Measurements from ENCODE around the gene CASS4. TPM values are rescaled to one million over a fixed set of nuclear protein-coding genes. Genes with fewer than 3 reads are reported as not detected.

CASS4 gene
- total RNA-seq, 1 donor from 2014 or later: 0.10 TPM

- no peak overlapping the region for H3K4me3 Mint-ChIP-seq (ENCODE audit: unreplicated experiment)
- no peaks in the 10 kb centered on the region for H3K27me3 Mint-ChIP-seq (ENCODE audit: low read depth)
- peaks cover 4% of the 10 kb centered on the region for H3K36me3 Mint-ChIP-seq (ENCODE audit: low read depth)
- TF ChIP-seq, protein P1, sequence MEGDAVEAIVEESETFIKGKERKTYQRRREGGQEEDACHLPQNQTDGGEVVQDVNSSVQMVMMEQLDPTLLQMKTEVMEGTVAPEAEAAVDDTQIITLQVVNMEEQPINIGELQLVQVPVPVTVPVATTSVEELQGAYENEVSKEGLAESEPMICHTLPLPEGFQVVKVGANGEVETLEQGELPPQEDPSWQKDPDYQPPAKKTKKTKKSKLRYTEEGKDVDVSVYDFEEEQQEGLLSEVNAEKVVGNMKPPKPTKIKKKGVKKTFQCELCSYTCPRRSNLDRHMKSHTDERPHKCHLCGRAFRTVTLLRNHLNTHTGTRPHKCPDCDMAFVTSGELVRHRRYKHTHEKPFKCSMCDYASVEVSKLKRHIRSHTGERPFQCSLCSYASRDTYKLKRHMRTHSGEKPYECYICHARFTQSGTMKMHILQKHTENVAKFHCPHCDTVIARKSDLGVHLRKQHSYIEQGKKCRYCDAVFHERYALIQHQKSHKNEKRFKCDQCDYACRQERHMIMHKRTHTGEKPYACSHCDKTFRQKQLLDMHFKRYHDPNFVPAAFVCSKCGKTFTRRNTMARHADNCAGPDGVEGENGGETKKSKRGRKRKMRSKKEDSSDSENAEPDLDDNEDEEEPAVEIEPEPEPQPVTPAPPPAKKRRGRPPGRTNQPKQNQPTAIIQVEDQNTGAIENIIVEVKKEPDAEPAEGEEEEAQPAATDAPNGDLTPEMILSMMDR (IDR thresholded peaks at IDR 0.05): no peak
- H3K9me3 Mint-ChIP-seq (ENCODE audit: low read depth): no peaks in the 10 kb centered on the region
- no peak overlapping the region for H3K27ac Mint-ChIP-seq (ENCODE audit: unreplicated experiment)
- DNase-seq (ENCODE audit: low spot score): no peak
- peaks cover 22% of the 10 kb centered on the region for H3K4me1 Mint-ChIP-seq (ENCODE audit: low read depth)
These were observed 33.7 kb upstream of the CASS4 start for GRCh38 chr20:56378386-56378785.

DNA sequence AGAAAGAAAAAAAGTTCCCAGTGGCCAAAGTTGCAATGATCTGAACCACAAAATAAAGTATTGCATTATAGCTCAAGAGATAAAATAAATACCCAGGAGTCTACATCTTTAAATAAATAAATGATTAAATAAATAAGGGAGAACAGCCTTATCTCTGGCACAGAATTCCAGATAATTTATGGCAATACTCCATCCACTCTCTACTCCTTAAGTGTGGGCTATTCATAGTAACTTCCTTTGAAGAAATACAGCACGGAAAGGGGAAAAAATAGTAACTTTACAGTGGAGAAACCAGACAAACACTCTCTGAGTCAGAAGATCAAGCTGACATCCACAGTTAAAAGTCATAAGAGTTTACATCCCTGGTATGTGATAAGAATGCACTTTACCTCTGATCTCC is 31.7 kb upstream of the CASS4 start:
- peaks cover 6% of the 10 kb centered on the region for H3K36me3 Mint-ChIP-seq (ENCODE audit: low read depth)
- peaks cover 29% of the 10 kb centered on the region for H3K4me1 Mint-ChIP-seq (ENCODE audit: low read depth)
- no peaks in the 10 kb centered on the region for H3K27me3 Mint-ChIP-seq (ENCODE audit: low read depth)
- H3K27ac Mint-ChIP-seq (ENCODE audit: unreplicated experiment): peak overlapping the region; percentile 71
- H3K9me3 Mint-ChIP-seq (ENCODE audit: low read depth): no peaks in the 10 kb centered on the region
- H3K4me3 Mint-ChIP-seq (ENCODE audit: unreplicated experiment): no peak overlapping the region
- TF ChIP-seq, protein P1 (IDR thresholded peaks at IDR 0.05): no peak
- DNase-seq (ENCODE audit: low spot score): no peak

- no peak overlapping the region for H3K27ac Mint-ChIP-seq (ENCODE audit: unreplicated experiment)
- no peak for DNase-seq (ENCODE audit: low spot score)
- no peak overlapping the region for H3K4me3 Mint-ChIP-seq (ENCODE audit: unreplicated experiment)
- TF ChIP-seq, protein P1 (IDR thresholded peaks at IDR 0.05): no peak
- no peaks in the 10 kb centered on the region for H3K27me3 Mint-ChIP-seq (ENCODE audit: low read depth)
- H3K9me3 Mint-ChIP-seq (ENCODE audit: low read depth): no peaks in the 10 kb centered on the region
- H3K36me3 Mint-ChIP-seq (ENCODE audit: low read depth): peaks cover 7% of the 10 kb centered on the region
- H3K4me1 Mint-ChIP-seq (ENCODE audit: low read depth): peaks cover 29% of the 10 kb centered on the region
These were observed 30.6 kb upstream of the CASS4 start for GRCh38 chr20:56381501-56381900.

DNA sequence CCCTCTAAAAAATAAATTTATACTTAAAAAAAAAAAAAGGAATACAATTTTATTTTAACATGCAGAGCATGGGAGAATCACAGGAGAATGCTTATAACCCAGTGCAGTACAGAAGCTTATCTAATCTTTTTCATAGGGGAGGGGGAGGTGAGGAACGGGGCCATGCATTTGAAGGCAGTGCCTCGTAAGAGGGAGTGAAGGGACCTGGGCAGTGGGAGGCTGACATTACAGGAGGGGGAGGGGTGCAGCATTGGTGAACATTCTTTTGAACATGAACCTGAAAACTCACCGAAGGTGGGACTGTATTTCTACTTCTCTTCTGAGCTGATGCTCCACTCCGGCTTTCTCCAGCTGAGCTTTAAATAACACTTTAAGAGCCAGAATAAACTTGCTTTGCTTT is 29.4 kb upstream of the CASS4 start:
- TF ChIP-seq, protein P1 (IDR thresholded peaks at IDR 0.05): no peak
- Mint-ChIP-seq H3K27ac (ENCODE audit: unreplicated experiment) (no peak overlapping the region), H3K36me3 (ENCODE audit: low read depth) (peaks cover 5% of the 10 kb centered on the region), H3K9me3 (ENCODE audit: low read depth) (no peaks in the 10 kb centered on the region), H3K4me3 (ENCODE audit: unreplicated experiment) (no peak overlapping the region), H3K4me1 (ENCODE audit: low read depth) (peaks cover 29% of the 10 kb centered on the region), H3K27me3 (ENCODE audit: low read depth) (no peaks in the 10 kb centered on the region)
- no peak for DNase-seq (ENCODE audit: low spot score)

DNA sequence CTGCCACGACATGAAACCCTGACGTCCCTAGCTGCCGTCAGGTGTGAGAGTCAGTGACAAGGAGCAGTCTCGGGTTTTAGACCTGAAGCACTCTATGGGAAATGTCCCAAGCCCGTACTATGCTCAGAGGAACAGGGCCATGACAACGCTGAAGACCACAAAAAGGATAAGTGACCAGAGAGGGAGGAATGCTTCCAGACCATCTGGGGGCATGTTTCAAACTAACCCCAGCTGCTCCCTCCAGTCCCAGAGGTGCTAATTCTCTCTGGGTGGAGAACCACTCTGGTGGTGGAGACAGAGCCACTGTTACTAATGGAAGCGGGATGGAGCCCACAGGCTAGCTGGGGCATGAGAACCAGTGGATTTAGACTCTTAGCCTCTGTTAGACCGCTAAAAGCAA is 28.7 kb upstream of the CASS4 start:
- no peak for DNase-seq (ENCODE audit: low spot score)
- H3K9me3 Mint-ChIP-seq (ENCODE audit: low read depth): no peaks in the 10 kb centered on the region
- H3K27me3 Mint-ChIP-seq (ENCODE audit: low read depth): no peaks in the 10 kb centered on the region
- no peak overlapping the region for H3K4me3 Mint-ChIP-seq (ENCODE audit: unreplicated experiment)
- H3K27ac Mint-ChIP-seq (ENCODE audit: unreplicated experiment): peak overlapping the region; percentile 22
- peaks cover 5% of the 10 kb centered on the region for H3K36me3 Mint-ChIP-seq (ENCODE audit: low read depth)
- peaks cover 29% of the 10 kb centered on the region for H3K4me1 Mint-ChIP-seq (ENCODE audit: low read depth)
- TF ChIP-seq, protein P1 (IDR thresholded peaks at IDR 0.05): no peak
